ENCODE data around the gene SLC16A7. TPM values are rescaled to one million over a fixed set of nuclear protein-coding genes. Genes with fewer than 3 reads are reported as not detected.

The SLC16A7 gene
- total RNA-seq, 1 experiment from 2014 or later: 2.7 TPM

DNA sequence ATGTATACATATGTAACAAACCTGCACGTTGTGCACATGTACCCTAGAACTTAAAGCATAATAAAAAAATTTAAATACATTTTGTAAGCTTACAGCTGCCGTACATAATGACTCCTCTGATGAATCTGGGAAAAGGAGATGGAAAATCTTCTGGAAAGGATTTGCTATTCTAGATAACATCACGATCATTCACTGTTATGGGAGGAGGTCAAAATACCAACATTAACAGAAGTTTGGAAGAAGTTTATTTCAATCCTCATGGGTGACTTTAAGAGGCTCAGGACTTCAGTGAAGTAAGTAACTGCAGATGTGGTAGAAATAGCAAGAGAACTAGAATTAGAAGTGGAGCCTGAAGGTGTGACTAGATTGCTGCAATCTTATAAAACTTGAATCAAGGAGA is 172.2 kb downstream of the SLC16A7 start:
- Histone ChIP-seq H3K9me3 (ENCODE audit: insufficient read depth, low read depth) (no peaks in the 10 kb centered on the region), H4K20me1 (ENCODE audit: insufficient read depth) (no peaks in the 10 kb centered on the region), H3K27me3 (ENCODE audit: insufficient read depth, low read depth) (no peaks in the 10 kb centered on the region), H3K4me3 (no peak overlapping the region), H3K79me2 (ENCODE audit: low read depth) (no peaks in the 10 kb centered on the region), H2AFZ (no peak overlapping the region), H3F3A (ENCODE audit: insufficient read depth, low read depth) (no peaks in the 10 kb centered on the region), H3K9me2 (ENCODE audit: insufficient read depth) (no peaks in the 10 kb centered on the region), H3K36me3 (ENCODE audit: low read depth) (no peaks in the 10 kb centered on the region), H3K4me2 (no peak overlapping the region), H3K27ac (no peak overlapping the region), H3K4me1 (replicated peaks; ENCODE audit: insufficient read depth) (no peaks in the 10 kb centered on the region)
- POLR2A ChIA-PET (ENCODE audit: unreplicated experiment): interaction anchor here (0.8 kb wide), 1 partner anchor 962 kb away, joined by 14 read pairs; no protein-coding TSS in a partner anchor
- no TSS peak for BruUV-seq (replicated peaks)
- DNase-seq: no peak
- no peak for TF ChIP-seq EZH2 (IDR thresholded peaks at IDR 0.05; ENCODE audit: low read depth)
- TF ChIP-seq CTCF (conservative IDR thresholded peaks at IDR 0.05): no peak
- intact Hi-C loops (cut with micrococcal nuclease; ENCODE audit: unreplicated experiment): no loop called here
- CTCF ChIA-PET: no interaction called here

DNA sequence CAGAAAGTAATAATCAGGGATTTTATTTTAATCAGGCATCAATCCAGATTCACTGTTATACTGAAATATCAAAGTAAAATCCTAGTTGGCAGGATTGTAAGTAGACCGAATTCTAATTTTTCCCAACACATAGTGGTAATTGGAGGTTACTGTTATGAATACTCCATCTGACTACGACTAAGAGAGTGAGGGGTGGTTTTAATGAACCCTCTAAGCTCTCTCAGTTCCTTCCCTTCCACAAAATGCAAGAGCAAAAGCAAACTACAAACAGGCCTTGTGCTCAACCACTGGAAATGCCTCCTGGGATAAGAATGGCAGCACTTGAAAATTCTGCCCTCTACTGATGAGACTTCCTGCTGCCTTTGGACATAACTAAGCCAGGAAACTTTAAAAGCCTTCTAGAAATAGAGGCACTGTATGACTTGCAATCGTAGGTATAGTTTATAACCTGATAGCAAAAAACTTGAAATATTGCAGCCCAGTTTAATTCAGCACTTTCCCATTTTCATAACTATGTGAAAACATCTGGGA is 184.8 kb downstream of the SLC16A7 start:
- H3K9me2 ChIP-seq (ENCODE audit: insufficient read depth): no peaks in the 10 kb centered on the region
- no peaks in the 10 kb centered on the region for H3K9me3 ChIP-seq (ENCODE audit: insufficient read depth, low read depth)
- intact Hi-C loops (cut with micrococcal nuclease; ENCODE audit: unreplicated experiment): no loop called here
- no peak overlapping the region for H3K4me2 ChIP-seq
- H3K27ac ChIP-seq: no peak overlapping the region
- H3K36me3 ChIP-seq (ENCODE audit: low read depth): no peaks in the 10 kb centered on the region
- no peaks in the 10 kb centered on the region for H3K4me1 ChIP-seq (replicated peaks; ENCODE audit: insufficient read depth)
- no peaks in the 10 kb centered on the region for H4K20me1 ChIP-seq (ENCODE audit: insufficient read depth)
- no peak overlapping the region for H2AFZ ChIP-seq
- CTCF ChIA-PET: no interaction called here
- BruUV-seq (replicated peaks): no TSS peak
- no peaks in the 10 kb centered on the region for H3K27me3 ChIP-seq (ENCODE audit: insufficient read depth, low read depth)
- H3F3A ChIP-seq (ENCODE audit: insufficient read depth, low read depth): no peaks in the 10 kb centered on the region
- H3K79me2 ChIP-seq (ENCODE audit: low read depth): no peaks in the 10 kb centered on the region
- POLR2A ChIA-PET (ENCODE audit: unreplicated experiment): no interaction called here
- no peak for DNase-seq
- TF ChIP-seq CTCF (conservative IDR thresholded peaks at IDR 0.05) (no peak), EZH2 (IDR thresholded peaks at IDR 0.05; ENCODE audit: low read depth) (no peak)
- no peak overlapping the region for H3K4me3 ChIP-seq

DNA sequence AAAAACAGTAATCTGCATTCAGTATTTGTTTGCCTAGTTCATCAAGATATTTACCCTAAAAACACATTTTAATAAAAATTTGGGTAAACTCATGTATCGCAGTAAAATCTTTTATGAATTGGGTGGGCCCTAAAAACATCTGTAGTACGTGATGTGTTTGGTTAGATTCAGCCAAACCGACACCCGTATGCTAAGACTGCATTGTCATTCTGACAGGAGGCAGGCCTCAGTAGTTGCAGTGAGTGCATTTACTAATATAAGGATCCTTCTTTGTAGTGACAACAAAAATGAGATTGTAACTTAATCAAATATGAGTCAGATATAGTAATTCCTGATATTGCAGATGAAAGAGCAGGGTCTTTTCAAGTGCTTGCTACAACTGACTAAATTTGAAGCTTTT is 191.8 kb downstream of the SLC16A7 start:
- no peak for DNase-seq
- no peaks in the 10 kb centered on the region for H3K4me1 ChIP-seq (replicated peaks; ENCODE audit: insufficient read depth)
- no peaks in the 10 kb centered on the region for H4K20me1 ChIP-seq (ENCODE audit: insufficient read depth)
- no peak overlapping the region for H3K4me2 ChIP-seq
- no peaks in the 10 kb centered on the region for H3K27me3 ChIP-seq (ENCODE audit: insufficient read depth, low read depth)
- no peaks in the 10 kb centered on the region for H3F3A ChIP-seq (ENCODE audit: insufficient read depth, low read depth)
- BruUV-seq (replicated peaks): no TSS peak
- no peaks in the 10 kb centered on the region for H3K79me2 ChIP-seq (ENCODE audit: low read depth)
- no peak for TF ChIP-seq EZH2 (IDR thresholded peaks at IDR 0.05; ENCODE audit: low read depth)
- no peak for TF ChIP-seq CTCF (conservative IDR thresholded peaks at IDR 0.05)
- CTCF ChIA-PET: no interaction called here
- peaks cover 6% of the 10 kb centered on the region; the same call in 1 of the 2 replicates for H3K9me2 ChIP-seq (ENCODE audit: insufficient read depth)
- H3K27ac ChIP-seq: no peak overlapping the region
- POLR2A ChIA-PET (ENCODE audit: unreplicated experiment): no interaction called here
- H2AFZ ChIP-seq: no peak overlapping the region
- intact Hi-C loops (cut with micrococcal nuclease; ENCODE audit: unreplicated experiment): no loop called here
- no peak overlapping the region for H3K4me3 ChIP-seq
- H3K36me3 ChIP-seq (ENCODE audit: low read depth): no peaks in the 10 kb centered on the region
- H3K9me3 ChIP-seq (ENCODE audit: insufficient read depth, low read depth): no peaks in the 10 kb centered on the region
